NCI-H446 treated with DMSO at 0.1 percent for 48 hours (cell line): ENCODE measurements around the gene CLMN.
"Not testable (repeated sequence)": the region's sequence is repeated elsewhere in the genome, so short reads cannot be mapped to it uniquely, and the experiment has no call there.

Experiments used
- DNase-seq: peaks from one replicate; lab custom pipeline; 2025; lab: John Stamatoyannopoulos, UW

Gene CLMN

DNA sequence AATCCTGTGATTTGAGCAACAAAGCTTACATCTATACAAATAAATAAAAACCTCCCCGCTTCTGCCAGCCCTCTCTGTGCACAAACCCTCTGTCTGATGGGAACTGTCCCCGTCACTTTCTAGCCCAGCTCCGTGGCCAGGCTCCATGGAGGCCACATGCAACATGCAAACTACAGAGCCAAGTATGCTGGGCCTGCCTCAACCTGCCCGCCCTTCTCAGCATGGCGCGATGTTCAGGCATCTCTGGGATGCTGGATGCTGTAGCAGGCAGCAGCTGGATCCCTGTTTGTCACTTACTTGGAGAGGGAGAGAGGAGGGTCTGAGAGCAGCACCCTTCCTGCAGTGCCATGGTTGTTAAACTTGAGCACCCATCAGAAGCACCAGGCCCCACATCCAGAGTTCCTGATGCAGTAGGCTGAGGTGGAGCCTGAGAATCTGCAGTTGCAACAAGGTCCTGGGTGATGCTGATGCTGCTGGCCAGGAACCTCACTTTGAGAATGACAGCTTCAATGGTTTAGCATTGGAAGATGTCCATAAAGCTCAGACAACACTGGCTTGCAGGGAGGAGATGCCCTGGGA is 32.4 kb downstream of the CLMN start:
- DNase-seq = no peak

DNA sequence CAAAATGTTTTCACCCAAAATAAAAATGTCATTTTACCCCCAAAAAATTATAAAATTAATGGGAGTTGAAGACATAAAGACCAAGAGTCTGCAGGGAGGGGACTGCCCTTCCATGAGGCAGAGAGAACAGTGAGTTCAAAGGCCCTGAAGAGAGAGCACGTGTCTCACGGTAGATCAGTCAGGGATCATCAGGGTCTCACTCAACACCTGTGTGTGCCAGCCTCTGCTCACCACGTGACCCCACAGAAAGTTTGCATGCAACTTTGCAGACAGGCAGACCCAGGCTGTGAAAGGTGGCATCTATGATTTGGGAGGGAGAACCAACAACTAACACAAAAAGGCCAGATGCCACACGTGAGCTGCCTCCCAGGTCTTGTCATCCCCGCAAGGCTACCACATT is 33.1 kb downstream of the CLMN start:
- DNase-seq = no peak

DNA sequence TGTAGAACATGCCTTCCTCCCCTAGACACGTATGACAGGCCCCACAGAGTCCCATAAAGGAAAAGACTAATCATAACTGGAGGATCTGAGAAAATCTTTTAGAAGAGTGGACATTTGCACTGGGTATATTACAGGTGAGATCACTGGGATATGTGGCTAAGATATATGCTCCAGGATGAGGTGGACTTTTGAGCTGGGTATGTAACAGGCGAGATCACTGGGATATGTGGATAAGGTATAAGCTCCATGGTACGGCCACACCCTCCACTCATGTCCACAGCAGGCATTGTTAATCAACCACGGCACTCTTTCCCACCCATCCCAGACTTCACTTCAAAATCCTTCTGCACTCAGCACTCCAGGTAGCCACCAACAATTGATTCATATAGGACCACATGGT is 34.1 kb downstream of the CLMN start:
- no peak for DNase-seq

DNA sequence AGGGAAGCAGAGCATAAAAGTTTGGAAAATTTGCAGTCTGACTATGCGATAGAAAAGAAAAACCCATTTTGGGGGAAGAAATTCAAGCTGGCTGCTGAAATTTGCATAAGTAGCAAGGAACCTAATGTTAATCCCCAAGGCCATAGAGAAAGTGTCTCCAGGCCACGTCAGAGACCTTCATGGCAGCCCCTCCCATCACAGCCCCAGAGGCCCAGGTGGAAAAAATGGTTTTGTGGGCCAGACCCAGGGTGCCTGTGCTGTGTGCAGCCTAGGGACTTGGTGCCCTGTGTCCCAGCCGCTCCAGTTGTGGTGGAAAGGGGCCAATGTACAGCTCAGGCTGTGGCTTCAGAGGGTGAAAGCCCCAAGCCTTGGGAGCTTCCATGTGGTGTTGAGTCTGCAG is 35.9 kb downstream of the CLMN start:
- not testable (repeated sequence) for DNase-seq

DNA sequence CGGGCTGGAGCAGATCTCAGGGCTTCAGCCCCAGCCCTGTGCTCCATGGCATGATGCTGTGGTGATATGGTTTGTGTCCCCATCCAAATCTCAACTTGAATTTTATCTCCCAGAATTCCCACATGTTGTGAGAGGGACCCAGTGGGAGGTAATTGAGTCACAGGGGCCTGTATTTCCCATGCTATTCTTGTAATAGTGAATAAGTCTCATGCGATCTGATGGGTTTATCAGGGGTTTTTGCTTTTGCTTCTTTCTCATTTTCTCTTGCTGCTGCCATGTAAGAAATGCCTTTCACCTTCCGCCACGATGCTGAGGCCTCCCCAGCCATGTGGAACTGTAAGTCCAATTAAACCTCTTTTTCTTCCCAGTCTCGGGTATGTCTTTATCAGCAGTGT is 36.7 kb downstream of the CLMN start:
- DNase-seq = not testable (repeated sequence)

DNA sequence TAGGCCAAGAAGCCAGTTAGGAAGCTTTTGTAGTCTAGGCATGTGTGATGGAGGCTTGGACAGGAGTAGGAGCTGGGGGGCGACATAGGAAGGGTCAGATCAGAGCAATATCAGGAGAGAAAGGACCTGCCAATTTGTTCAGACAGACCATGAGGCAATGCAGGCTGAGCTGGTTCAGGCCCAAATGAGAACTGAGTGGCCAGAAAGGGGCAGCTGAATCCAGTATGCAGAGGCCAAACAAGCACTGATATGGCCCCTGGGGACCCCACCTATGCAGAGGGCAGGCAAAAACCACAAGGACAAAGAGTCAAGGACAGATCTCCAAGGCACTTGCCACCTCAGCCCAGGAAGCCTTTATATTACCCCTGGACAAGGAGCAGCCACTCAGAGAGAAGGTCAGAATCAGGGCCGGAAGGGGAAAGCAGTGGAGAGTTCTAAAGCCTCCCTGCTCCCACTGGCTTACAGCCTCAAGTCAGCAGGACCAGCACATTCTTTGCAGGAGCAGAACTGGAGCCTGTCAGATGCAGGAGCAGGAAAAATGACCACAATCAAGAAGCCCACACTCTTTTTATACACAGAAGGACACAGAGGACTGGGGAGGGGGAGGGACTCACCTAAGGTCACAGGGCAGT is 37.2 kb downstream of the CLMN start:
- DNase-seq = no peak

DNA sequence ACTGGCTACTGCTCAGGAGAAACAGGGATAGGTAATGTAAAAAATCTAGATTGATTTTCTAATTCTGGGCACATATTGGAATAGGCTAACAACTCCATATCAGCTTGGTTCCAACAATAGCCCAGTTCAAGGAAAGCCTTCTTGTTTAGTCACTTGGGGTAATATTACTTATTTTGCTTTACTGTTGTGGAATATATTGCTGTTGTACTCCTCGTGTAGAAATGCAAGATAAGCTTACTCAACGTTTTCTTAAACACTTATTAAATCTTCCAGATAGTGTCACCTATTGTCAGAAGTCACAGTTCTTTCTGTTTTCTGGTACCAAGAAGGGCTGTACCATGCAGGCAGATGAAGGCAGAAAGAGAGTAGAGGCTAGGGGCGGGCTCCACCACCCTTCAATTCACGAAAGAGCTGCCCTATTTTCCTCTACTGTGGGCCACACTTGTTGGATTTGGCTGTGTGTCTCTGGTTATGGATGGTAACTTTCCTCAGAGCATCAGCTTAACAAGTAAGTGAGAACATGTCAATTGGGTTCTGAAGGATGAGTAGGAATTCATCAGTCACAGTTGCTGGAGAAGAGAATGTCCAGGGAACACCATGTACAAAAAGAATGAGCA is 38.0 kb downstream of the CLMN start:
- DNase-seq = no peak

DNA sequence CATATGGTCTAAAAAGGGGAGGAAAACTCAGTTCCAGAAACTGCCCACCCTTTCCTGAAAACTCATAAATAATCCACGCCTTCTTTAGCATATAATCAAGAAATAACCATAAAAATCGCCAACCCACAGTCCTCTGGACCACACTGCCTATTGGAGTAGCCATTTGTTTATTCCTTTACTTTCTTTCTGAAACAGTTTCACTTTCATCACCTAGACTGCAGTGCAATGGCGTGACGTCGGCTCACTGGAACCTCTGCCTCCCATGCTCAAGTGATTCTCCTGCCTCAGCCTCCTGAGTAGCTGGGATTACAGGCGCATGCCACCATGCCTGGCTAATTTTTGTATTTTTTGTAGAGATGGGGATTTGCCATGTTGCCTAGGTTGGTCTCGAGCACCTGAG is 44.2 kb downstream of the CLMN start:
- DNase-seq = no peak

DNA sequence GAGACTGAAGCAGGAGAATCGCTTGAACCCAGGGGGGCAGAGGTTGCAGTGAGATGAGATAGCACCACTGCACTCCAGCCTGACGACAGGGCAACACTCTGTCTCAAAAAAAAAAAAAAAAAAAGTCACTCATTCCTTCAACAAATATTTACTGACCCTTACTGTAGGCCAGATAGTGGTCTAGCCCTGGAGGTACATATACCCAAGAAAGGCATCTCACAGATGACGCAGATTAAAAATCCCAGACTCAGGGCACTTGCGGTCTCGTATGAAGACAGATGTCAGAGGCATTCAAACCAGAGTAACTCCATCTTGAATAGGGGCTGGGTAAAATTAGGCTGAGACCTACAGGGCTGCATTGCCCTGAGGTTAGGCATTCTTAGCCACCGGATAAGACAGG is 44.8 kb downstream of the CLMN start:
- no peak for DNase-seq

DNA sequence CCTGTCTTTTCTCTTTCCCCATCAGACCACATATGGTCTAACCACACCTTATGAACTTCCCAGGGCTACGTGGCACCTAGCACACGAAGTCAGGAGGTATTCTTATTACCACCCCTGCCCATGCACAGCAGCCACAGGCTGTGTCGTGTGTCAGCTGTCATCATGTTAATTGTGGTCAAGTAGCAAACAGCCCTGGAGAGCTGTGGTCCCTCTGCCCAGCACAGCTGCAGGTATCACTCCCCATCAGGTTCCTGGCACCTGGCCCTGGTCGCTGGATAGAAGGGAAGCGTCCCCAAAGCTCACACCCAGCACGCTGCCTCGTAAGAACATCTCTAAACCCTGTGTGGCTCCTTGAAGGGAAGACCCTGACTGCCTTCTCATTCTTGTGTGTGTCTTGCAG is 45.4 kb downstream of the CLMN start:
- no peak for DNase-seq

DNA sequence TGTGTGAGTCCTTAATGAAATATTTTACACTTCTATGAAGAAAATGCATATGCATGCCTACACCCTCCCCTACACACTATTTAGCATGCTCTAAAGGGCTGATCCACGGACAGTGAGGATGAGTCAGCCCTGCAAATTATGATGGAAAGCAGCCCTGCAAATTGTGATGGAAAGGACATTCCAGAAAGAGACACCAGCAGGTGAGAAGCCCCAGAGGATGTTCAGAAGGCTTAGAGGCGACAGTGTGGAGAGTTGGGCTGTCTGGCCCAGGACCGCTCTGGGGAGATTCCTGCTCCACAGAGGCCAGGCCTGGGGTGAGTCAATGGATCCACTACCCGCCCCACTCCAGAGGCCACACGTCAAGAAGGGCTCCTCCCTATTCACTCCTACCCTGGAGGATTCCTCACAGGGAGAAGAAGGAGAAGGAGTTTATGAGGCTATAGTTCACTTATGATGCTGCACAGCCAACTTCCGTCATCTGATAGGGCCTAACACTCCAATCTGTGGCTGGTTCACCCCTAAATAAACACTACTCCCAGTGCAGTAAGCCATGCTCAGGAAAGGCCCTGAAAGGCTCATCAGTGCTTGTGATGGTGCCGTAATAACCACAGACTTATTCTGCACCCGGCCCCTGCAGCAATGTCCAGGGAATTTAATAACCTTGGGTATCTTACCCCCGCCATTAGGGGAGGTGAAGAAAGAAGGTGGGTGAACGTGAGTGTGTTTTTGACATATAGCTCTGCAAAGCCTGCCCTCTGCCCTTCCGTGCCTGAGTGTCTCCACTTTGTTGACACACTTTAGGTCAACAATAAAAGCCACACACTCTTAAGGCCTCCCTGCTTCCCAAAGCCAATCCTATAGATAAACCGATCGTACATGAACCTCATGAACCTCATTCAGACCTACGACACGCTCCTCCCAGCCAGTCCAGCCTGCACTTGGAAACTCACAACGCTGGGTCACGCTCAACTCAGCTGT is 46.4 kb downstream of the CLMN start:
- no peak for DNase-seq

DNA sequence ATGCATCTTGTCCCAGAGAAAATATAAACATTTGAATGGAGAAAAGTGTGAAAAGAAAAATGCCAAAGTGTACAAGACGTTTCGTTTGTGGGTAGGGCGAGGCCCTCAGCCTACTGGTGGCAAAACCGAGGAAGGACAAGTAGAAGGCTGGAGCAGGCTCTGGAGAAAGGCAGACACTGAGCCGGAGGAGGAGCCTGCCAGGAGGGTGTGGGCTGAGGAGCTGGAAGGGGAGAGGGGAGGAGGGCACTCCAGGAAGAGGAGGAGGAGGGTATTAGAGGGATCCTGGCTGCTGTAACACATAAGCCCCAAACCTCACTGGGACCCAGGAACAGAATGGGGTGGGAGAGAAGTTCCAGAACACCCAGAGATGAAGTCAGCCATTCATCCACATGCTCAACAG is 47.7 kb downstream of the CLMN start:
- no peak for DNase-seq

DNA sequence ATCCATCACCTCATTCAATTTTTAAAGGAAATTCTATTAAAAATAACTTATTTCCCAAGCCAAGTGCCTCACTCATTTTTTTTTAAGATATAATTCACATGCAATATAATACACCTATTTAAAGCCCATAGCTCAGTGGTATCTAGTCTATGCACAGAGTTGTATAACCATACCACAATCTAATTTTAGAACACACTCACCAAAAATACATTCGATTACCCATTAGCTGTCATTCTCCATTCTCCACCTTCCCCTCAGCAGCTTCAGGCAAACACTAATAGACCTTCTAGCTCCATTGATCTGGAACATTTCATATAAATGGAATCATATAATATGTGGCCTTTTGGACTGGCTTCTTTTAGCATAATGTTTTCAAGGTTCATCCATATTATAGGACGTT is 49.5 kb downstream of the CLMN start:
- no peak for DNase-seq

DNA sequence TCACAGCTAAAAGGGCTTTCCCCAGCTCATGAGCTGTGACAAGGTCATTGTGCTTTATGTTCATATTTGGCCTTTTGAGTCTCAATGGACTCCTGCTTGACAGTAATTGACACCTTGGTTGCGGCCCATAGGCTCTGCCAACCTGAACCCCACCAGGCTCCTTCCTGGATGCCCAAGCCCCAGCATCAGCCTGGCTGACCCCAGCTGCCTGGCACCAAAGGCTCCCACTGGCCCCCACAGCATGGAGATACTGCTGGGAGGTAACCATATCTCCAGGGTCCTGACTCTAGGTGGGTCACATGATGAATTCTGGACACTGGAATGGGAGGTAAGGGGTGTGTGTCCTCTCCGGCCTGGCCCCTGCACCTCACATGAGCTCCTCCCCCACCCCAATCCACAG is 50.2 kb downstream of the CLMN start:
- DNase-seq = no peak

DNA sequence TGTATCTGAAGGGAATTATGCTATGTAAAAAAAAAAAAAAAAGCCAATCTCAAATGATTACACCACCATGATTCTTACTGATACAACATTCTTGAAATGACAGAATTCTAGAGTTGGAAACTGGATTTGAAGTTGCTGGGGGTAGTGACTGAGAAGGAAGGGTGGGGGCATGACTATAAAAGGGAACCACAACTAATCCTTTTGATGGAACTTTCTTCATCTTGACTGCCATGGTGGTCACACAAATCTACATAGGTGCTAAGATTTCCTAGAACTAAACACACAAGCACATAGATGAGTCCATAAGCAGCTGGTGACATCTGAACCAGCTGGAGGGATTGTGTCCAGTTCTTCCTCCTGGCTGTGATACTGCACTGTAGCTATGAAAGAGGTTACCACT is 51.4 kb downstream of the CLMN start:
- DNase-seq = no peak

DNA sequence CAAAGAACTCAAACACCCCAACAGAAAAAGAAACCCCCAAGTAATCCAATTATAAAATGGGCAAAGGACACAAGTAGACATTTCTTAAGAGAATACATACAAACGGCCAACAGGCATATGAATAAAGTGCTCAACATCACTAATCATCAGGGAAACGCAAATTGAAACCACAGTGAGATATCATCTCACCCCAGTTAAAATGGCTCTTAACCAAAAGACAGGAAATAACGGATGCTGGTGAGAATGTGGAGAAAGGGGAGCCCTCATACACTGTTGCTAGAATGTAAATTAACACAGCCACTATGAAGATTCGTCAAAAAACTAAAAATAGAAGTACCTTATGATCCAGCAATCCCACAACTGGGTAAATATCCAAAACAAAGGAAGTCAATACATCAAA is 52.4 kb downstream of the CLMN start:
- no peak for DNase-seq

DNA sequence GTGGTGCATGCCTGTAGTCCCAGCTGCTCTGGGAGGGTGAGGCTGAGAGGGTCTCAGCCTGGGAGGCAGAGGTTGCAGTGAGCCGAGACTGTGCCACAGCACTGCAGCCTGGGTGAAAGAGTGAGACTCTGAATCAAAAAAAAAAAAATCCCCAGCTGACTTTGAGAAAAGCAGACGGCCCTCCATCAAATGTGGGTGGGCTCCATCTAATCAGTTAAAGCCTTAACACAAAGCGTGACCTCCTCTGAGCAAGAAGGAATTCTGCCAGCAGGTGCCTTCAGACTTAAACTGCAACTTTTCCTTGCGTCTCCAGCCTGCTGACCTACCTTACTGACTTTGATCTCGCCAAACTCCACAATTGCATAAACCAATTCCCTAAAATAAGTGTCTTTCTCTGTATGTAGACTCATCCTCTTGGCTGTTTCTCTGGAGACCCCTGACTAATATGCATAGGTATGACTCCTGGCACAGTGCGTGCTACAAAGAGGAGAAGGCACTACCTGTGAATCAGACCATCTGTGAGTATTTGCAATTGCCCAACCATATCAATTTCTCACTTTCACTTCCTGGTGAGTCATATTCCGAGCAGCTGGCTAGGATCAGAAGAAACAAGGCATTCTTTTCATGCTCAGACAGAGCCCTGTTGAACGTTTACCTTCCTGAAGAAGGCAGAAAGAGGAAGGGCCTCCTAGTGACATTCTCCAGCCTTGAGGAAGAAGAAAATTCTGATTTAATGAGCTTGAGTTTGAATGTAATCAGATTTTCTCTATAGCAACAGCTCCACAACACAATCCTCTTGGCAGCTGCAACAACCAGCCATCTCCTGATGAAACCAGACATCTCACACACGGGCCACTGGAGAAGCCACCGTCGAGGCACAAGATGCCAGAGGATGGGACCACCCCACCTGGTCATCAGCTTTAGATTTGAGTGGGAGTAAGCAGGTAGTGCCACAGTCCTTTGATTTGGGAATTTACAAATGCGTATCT is 54.3 kb downstream of the CLMN start:
- peak; percentile 36 for DNase-seq

DNA sequence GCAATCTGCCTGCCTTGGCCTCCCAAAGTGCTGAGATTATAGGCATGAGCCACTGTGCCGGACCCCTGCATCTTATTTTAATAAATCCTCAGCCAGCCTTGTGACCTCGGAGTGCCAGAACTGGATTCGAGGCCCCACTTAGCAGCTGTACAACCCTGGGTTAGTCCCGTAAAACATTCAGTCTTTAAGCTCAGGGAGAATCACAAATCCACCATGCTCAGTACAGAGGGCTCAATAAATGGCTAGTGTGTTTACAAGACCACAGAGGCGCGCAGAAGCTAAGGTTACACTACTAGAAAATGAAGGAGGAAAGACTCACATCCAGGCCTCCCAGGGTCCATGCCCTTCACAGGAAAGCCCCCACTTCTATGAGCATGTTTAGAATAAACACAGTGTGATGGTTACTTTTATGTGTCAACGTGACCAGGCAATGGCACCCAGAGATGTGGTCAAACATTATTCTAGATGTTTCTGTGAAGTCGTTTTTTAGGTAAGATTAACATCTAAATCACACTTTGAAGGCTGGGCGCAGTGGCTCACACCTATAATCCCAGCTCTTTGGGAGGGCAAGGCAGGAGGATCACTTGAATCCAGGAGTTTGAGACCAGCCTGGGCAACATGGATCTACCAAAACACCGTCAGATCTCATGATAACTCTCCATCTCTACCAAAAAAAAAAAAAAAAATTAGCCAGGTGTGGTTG is 55.3 kb downstream of the CLMN start:
- DNase-seq = no peak

DNA sequence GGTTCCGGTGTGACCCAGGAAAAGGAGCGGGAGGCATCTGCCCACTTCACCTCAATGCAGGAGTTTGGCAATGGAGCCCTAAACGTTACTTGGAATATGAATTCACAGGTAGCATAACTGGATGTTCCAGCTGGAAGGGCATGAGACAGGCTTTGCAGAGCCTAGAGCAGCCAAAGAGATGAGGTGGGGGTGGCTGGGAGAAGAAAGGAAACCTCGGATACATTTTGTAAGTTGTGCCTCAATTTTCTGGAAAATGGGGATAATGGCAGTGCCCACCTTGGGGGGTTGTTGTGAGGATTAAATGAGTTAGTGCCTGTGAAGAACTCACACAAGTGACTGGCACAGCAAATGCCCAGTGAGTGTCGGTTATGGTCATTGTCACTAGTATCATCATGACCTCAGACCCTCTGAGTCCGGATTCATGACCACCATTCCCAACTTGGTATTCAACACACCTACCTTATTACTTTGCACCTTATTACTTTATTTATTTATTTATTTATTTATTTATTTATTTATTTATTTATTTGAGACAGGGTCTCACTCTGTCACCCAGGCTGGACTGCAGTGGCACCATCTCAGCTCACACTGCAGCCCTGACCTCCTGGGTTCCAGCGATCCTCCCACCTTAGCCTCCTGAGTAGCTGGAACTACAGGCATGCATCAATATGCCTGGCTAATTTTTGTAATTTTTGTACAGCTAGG is 56.0 kb downstream of the CLMN start:
- DNase-seq = no peak

DNA sequence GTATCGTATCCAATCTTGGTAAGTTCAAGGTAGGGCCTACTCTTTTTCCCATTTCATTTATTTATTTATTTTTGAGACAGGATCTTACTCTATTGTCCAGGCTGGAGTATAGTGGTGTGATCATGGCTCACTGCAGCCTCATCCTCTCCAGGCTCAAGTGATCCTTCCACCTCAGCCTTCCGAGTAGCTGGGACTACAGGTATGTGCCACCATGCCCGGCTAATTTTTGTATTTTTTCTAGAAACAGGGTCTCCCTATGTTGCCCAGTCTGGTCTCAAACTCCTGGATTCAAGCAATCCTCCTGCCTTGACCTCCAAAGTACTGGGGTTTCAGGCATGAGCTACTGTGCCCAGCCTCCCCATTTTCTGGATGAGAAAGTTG is 57.2 kb downstream of the CLMN start:
- no peak for DNase-seq
